ENCODE measurements around the gene DNAJB1.

DNA sequence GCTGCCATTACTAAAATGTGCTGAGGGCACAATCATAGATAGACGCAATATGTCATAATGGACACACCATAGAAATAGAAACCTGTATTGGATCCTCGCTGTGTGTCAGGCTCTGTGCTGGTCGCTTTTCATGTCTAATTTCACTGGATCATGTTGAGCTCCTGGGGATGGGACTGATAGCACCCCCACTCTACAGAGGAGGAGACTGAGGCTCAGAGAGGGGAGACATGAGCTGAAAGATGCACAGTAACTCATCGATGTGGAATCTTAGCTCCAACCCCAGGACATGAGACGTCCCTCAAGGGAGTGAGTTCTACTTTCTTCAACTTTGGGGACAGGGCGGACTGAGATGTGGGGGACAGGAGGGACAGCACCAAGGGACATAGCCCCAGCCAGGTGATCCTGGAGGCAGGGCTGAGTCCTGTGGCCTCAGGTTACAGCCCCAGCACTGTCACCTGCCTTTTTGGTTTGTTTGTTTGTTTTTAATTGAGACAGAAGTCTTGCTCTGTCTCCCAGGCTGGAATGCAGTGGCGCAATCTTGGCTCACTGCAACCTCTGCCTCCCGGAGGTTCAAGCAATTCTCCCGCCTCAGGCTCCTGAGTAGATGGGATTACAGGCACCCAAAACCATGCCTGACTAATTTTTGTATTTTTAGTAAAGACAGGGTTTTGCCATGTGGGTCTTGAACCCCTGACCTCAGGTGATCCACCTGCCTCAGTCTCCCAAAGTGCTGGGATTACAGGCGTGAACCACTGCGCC, 15.7 kb downstream of the DNAJB1 start:
- no peak for TF ChIP-seq EZH2 (IDR thresholded peaks at IDR 0.05; ENCODE audit: borderline replicate concordance, low read depth, low read length, poor library complexity, severe bottlenecking)
- TF ChIP-seq, protein P1, sequence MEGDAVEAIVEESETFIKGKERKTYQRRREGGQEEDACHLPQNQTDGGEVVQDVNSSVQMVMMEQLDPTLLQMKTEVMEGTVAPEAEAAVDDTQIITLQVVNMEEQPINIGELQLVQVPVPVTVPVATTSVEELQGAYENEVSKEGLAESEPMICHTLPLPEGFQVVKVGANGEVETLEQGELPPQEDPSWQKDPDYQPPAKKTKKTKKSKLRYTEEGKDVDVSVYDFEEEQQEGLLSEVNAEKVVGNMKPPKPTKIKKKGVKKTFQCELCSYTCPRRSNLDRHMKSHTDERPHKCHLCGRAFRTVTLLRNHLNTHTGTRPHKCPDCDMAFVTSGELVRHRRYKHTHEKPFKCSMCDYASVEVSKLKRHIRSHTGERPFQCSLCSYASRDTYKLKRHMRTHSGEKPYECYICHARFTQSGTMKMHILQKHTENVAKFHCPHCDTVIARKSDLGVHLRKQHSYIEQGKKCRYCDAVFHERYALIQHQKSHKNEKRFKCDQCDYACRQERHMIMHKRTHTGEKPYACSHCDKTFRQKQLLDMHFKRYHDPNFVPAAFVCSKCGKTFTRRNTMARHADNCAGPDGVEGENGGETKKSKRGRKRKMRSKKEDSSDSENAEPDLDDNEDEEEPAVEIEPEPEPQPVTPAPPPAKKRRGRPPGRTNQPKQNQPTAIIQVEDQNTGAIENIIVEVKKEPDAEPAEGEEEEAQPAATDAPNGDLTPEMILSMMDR (conservative IDR thresholded peaks at IDR 0.05; ENCODE audit: low read depth, low read length): no peak

Data from A673 (cell line).